Lower leg skin (tissue), 4 donors: ENCODE data around the gene SSPN. TPM values are rescaled to one million over a fixed set of nuclear protein-coding genes. Genes with fewer than 3 reads are reported as not detected.

Experiments used
- DNase-seq, 2 donors: peaks; one replicate each; pipeline ENCODE4 v3.0.0-alpha.2; 2019; ENCODE audit warnings: low spot score in 2 of 2
- H3K4me3 ChIP-seq: fragments of 200-600 bp; sonication (generic); 2 replicates; pipeline ENCODE4 v1.5.1; 2017; ENCODE audit warnings: mild to moderate bottlenecking, low read depth; ENCODE audit not compliant: poor library complexity, severe bottlenecking
- POLR2A ChIP-seq, 2 donors: fragments of 450-650 bp; IDR thresholded peaks; one replicate each; pipeline ENCODE4 v1.6.1; 2016 to 2017; ENCODE audit warnings: antibody characterized with exemption in 2 of 2, mild to moderate bottlenecking in 1 of 2, moderate library complexity in 1 of 2
- WGBS, 2 donors: methylation state at CpG; one replicate each; pipeline ENCODE4 v1.1.5; 2018; 5-methylcytosine and 5-hydroxymethylcytosine counted together
- intact Hi-C: fragments of 100-400 bp; cut with DNase I; formaldehyde crosslinking; loops from one replicate; pipeline ENCODE4 v1.15.0; 2023; ENCODE audit warnings: low total_unique reads
- total RNA-seq, 4 donors: library from RNA; depleted of rRNA; stranded (reverse); fragments of >200 nt; gene quantifications; one replicate each; pipeline ENCODE4 v1.1.0, GENCODE V29; 2016
- TF ChIP-seq, protein P1 (sequence below), 3 donors: fragments of 450-650 bp; IDR thresholded peaks; one replicate each; pipeline ENCODE4 v1.5.1; 2016; ENCODE audit warnings: antibody characterized with exemption in 3 of 3, mild to moderate bottlenecking in 3 of 3, moderate library complexity in 2 of 3

The SSPN gene
- total RNA-seq, 4 donors from 2014 or later: 4.5 to 14.1 (median 8.4) TPM

DNA sequence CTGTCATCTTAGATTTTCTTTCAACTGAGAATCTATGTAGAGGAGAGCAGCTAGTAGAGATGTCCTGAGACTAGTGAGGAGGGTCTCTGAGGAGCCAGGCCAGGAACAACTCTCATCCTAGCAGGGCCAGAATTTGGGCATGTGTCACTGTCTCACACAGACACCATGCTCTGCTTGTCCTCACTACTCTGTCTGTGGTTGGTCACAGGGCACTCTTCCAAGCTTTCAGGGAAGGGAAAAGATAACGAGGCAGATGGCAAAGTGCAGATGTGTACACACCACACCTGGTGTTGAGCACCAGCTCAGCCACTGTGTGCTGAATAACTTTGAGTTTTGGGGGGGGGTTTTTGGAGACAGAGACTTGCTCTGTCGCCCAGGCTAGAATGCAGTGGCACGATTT is 2.5 kb downstream of the SSPN start:
- H3K4me3 ChIP-seq: no peak overlapping the region
- no peak for TF ChIP-seq POLR2A (IDR thresholded peaks at IDR 0.05)
- TF ChIP-seq, protein P1, sequence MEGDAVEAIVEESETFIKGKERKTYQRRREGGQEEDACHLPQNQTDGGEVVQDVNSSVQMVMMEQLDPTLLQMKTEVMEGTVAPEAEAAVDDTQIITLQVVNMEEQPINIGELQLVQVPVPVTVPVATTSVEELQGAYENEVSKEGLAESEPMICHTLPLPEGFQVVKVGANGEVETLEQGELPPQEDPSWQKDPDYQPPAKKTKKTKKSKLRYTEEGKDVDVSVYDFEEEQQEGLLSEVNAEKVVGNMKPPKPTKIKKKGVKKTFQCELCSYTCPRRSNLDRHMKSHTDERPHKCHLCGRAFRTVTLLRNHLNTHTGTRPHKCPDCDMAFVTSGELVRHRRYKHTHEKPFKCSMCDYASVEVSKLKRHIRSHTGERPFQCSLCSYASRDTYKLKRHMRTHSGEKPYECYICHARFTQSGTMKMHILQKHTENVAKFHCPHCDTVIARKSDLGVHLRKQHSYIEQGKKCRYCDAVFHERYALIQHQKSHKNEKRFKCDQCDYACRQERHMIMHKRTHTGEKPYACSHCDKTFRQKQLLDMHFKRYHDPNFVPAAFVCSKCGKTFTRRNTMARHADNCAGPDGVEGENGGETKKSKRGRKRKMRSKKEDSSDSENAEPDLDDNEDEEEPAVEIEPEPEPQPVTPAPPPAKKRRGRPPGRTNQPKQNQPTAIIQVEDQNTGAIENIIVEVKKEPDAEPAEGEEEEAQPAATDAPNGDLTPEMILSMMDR (IDR thresholded peaks at IDR 0.05): no peak

DNA sequence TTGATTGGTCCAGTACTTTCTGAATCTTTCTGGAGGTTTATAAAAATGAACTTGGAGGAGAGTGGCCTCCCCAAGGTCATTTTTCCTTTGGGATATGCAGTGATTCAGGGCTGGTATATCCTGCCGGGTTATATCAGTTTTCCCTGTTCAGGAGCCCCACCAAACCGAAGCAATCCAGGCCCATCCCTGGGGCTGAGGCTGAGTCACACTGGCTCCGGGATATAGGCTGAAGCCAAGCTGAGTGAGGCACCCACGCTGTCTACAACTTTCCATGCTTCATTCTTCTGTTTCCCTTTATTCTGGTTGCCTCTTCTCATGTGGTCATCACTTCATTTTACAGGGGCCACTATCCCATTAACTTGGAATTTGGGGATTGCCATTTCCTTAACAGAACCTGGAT is 3.4 kb downstream of the SSPN start:
- 18 to 25% methylated on average over 4 of the region's 4 CpGs for WGBS, 2 donors
- intact Hi-C loops: no loop called here
- no peak overlapping the region for H3K4me3 ChIP-seq
- peak in 1 of 2 donors; percentile 87 for DNase-seq
- no peak for TF ChIP-seq POLR2A (IDR thresholded peaks at IDR 0.05)
- TF ChIP-seq, protein P1 (IDR thresholded peaks at IDR 0.05): no peak

More for the DNA sequence above, 2.5 kb downstream of the SSPN start:
- no peak for DNase-seq
- WGBS, 2 donors: 59 to 89% methylated on average over 3 of the region's 3 CpGs
- intact Hi-C loops: no loop called here

DNA sequence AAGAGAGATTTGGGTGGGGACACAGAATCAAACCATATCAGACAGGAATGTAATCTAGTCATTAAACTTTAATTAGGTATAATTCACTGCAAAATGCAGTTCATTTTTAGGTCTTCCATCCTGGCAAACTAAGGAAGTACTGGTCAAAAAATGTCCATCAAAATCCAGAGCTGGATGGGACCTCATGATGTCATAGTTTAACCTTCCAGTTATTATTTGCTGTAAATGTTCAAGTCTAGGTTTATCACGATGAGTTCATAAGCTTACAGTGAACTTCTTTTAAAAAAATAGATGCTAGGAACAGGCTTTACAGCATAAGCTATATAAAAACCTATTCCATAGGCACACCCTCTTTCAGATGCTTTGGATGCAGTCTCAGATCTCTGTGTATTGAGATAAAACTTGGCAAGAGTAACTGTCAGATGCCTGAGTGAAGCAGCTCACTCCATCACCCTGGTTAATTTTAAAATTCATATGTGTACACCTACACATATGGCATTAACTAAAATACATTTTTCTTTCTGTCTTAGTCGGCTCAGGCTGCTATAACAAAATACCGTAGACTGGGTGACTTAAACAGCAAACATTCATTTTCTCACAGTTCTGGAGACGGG is 7.9 kb downstream of the SSPN start:
- WGBS, 2 donors: 62 to 76% methylated on average over 4 of the region's 4 CpGs
- DNase-seq: no peak

DNA sequence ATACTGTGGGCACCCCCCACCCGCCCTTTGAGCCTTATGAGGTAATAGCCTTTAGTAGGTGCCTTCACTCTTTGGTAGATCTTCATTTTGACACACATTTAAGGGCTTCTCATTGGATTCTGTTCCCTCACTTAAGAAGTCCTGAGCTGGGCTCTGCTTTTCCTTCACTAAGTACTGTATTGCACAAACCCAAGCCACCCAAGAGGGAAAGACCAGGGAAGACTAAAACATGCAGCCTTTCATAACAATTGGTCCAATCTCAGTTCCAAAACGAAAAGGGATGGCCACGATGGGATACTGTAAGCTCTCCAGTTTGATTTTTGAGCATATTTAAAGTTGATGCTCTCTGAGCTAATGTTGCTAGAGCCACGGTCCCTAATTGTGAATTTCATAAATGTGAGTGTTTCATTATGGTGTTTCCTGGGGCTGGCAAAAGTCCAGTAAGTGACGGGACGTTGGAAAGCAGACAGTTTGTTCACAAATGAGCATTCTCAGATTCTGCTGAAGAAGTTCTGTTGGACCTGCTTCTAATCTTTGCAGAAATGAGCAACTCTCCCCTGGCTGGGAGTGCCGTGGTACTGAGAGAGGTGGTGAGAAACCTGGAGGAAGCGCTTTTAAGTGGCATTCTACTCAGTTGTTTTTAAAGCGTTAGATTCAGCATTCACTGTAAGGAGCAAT is 9.4 kb downstream of the SSPN start:
- DNase-seq: no peak
- TF ChIP-seq, protein P1 (IDR thresholded peaks at IDR 0.05): no peak
- no peak for TF ChIP-seq POLR2A (IDR thresholded peaks at IDR 0.05)
- 63 to 64% methylated on average over 9 of the region's 9 CpGs for WGBS, 2 donors
- intact Hi-C loops: no loop called here
- no peak overlapping the region for H3K4me3 ChIP-seq

More for the DNA sequence above, 7.9 kb downstream of the SSPN start:
- no peak for TF ChIP-seq POLR2A (IDR thresholded peaks at IDR 0.05)
- TF ChIP-seq, protein P1 (IDR thresholded peaks at IDR 0.05): no peak
- no peak overlapping the region for H3K4me3 ChIP-seq
- intact Hi-C loops: no loop called here

DNA sequence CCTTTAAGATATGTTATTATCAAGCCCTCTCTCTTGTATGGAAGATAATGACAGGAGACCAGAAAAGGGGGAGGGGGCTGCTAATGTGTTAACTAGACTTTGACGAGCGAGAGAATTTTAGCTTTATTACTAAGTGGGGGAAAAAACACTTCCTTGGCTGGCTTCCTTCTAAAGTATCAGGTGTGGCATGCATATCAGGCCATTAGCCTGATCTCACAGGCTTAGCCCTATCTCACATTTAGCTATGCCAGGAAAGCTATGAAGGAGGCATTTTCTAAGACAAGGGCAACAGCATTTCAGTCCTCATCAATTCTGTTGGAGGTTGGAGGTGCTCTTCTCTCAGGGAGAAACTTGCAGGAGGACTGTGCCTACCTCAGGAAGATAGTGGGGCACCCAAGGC is 9.9 kb downstream of the SSPN start:
- H3K4me3 ChIP-seq: no peak overlapping the region
- WGBS, 2 donors: 74 to 88% methylated on average over 2 of the region's 2 CpGs
- intact Hi-C loops: no loop called here
- TF ChIP-seq, protein P1 (IDR thresholded peaks at IDR 0.05): no peak
- no peak for TF ChIP-seq POLR2A (IDR thresholded peaks at IDR 0.05)
- no peak for DNase-seq
